K562 (cell line): ENCODE measurements around the gene SMARCD2. TPM values are rescaled to one million over a fixed set of nuclear protein-coding genes. Genes with fewer than 3 reads are reported as not detected.
A peak's percentile ranks its signal among the peaks of the same experiment; 100 is the strongest.

Source experiments
- ATAC-seq: fragments of 200-7000 bp; cut with Tn5 transposase; 3 replicates; pipeline ENCODE4 v1.9.1; 2020; ENCODE audit warnings: moderate library complexity
- BruUV-seq: library from RNA; stranded (reverse); fragments of 400-500 nt; replicated peaks from 2 replicates; lab custom pipeline; 2021; lab: Mats Ljungman, UMichigan
- CTCF ChIA-PET: fragments of 300-600 bp; formaldehyde crosslinking; extraction: SDS; loops from one replicate; lab custom pipeline; 2021; ENCODE audit warnings: low intra/inter-chr PET ratio; lab: Yijun Ruan, JAX
- POLR2A ChIA-PET: fragments of 300-600, 350-650 bp; sonication (Branson Sonifier 250); formaldehyde crosslinking; extraction: SDS; loops from one replicate; lab custom pipeline; 2021; ENCODE audit warnings: antibody characterized with exemption, inconsistent platforms; lab: Yijun Ruan, JAX
- DNase-seq, 4 experiments: peaks; one replicate each; pipeline versions ENCODE4 v3.0.0 to v3.0.0-alpha.2; 2011 to 2018; ENCODE audit warnings: low spot score in 3 of 4, mixed read lengths in 3 of 4; ENCODE audit errors: extremely low read depth in 1 of 4
- FAIRE-seq: peaks from 2 replicates; lab custom pipeline; 2011; peaks lifted over from hg19 to GRCh38; lab: Jason Lieb, UNC
- H2AFZ ChIP-seq: 2 replicates; pipeline ENCODE4 v1.6.0; 2011; ENCODE audit warnings: low read depth, low read length, control low read depth, inconsistent platforms
- H3K27ac ChIP-seq: fragments of 200-600 bp; 3 replicates; pipeline ENCODE4 v1.8.0; 2011; ENCODE audit warnings: low read depth, mild to moderate bottlenecking, control low read depth, inconsistent platforms, low read length, moderate library complexity, mixed read lengths; ENCODE audit errors: extremely low read depth
- H3K27me3 ChIP-seq, 2 experiments: fragments of 300-600 bp in 1 of 2; 2 replicates in 1 of 2; 3 replicates in 1 of 2; pipeline versions ENCODE4 v1.6.0 to v1.8.0; 2011; ENCODE audit warnings: inconsistent platforms in 2 of 2, low read length in 2 of 2, mild to moderate bottlenecking in 1 of 2, mixed read lengths in 1 of 2, moderate library complexity in 1 of 2; ENCODE audit not compliant: control insufficient read depth in 2 of 2, insufficient read depth in 2 of 2
- H3K36me3 ChIP-seq: fragments of 300-600 bp; 3 replicates; pipeline ENCODE4 v1.8.0; 2011; ENCODE audit warnings: mild to moderate bottlenecking, low read length, inconsistent platforms; ENCODE audit not compliant: control insufficient read depth, insufficient read depth
- H3K4me1 ChIP-seq, 2 experiments: fragments of 200-600 bp in 1 of 2; replicated peaks in 1 of 2; 2 replicates in 1 of 2; 3 replicates in 1 of 2; pipeline versions ENCODE4 v1.5.1 to v1.8.0; 2011; ENCODE audit warnings: inconsistent platforms in 2 of 2, low read length in 2 of 2, mild to moderate bottlenecking in 1 of 2, mixed read lengths in 1 of 2, moderate library complexity in 1 of 2; ENCODE audit not compliant: control insufficient read depth in 2 of 2, insufficient read depth in 2 of 2
- H3K4me2 ChIP-seq: 2 replicates; pipeline ENCODE4 v1.6.1; 2011; ENCODE audit warnings: low read length, control low read depth, inconsistent platforms, mixed read lengths; ENCODE audit not compliant: insufficient read depth
- H3K4me3 ChIP-seq: fragments of 200-600 bp; sonication (generic), shearing (Covaris generic); 2 replicates; pipeline ENCODE4 v1.5.1; 2016; ENCODE audit warnings: control low read depth, inconsistent platforms
- H3K79me2 ChIP-seq: fragments of 200-600 bp; 3 replicates; pipeline ENCODE4 v1.8.0; 2011; ENCODE audit warnings: low read length, inconsistent platforms; ENCODE audit not compliant: control insufficient read depth, insufficient read depth
- H3K9ac ChIP-seq, 2 experiments: 2 replicates each; pipeline versions ENCODE4 v1.6.0 to v1.6.1; 2011; ENCODE audit warnings: low read depth in 2 of 2, low read length in 2 of 2, control low read depth in 1 of 2, inconsistent platforms in 1 of 2, mild to moderate bottlenecking in 1 of 2, mixed read lengths in 1 of 2; ENCODE audit not compliant: insufficient read depth in 1 of 2
- H3K9me1 ChIP-seq: one replicate; pipeline ENCODE4 v1.6.0; 2011; ENCODE audit warnings: inconsistent platforms, mild to moderate bottlenecking, low read length, moderate library complexity; ENCODE audit not compliant: control insufficient read depth, insufficient read depth
- H3K9me3 ChIP-seq: replicated peaks from 2 replicates; pipeline ENCODE4 v1.5.1; 2011; ENCODE audit warnings: low read depth, low read length, inconsistent platforms; ENCODE audit not compliant: control insufficient read depth, insufficient read depth
- H4K20me1 ChIP-seq: replicated peaks from 2 replicates; pipeline ENCODE4 v1.6.1; 2011; ENCODE audit warnings: low read length, inconsistent platforms, mixed read lengths; ENCODE audit not compliant: control insufficient read depth, insufficient read depth
- ARID4B ChIP-seq: sonication (generic); formaldehyde crosslinking; IDR thresholded peaks from 2 replicates; pipeline ENCODE4 v1.8.0; 2022; ENCODE audit warnings: mild to moderate bottlenecking, missing genetic modification reagents
- CHD1 ChIP-seq: fragments of 200-600 bp; sonication (generic); IDR thresholded peaks from one replicate; pipeline ENCODE4 v1.6.1; 2012; ENCODE audit warnings: mild to moderate bottlenecking, moderate library complexity, low read length, inconsistent platforms
- DNMT1 ChIP-seq: fragments of 450-650 bp; IDR thresholded peaks from 2 replicates; pipeline ENCODE4 v1.6.1; 2016; ENCODE audit warnings: antibody characterized with exemption, mild to moderate bottlenecking
- FOSL1 ChIP-seq: fragments of 200-800 bp; sonication (Bioruptor generic); conservative IDR thresholded peaks from 2 replicates; pipeline ENCODE4 v1.6.1; 2016; ENCODE audit warnings: missing genetic modification characterization, missing compliant biosample characterization
- ILF3 ChIP-seq: fragments of 450-650 bp; IDR thresholded peaks from 2 replicates; pipeline ENCODE4 v1.6.1; 2018; ENCODE audit warnings: antibody characterized with exemption, mild to moderate bottlenecking, moderate library complexity, borderline replicate concordance
- KDM5B ChIP-seq: fragments of 200-600 bp; sonication (generic); IDR thresholded peaks from 2 replicates; pipeline ENCODE4 v1.6.1; 2012; ENCODE audit warnings: low read depth, mild to moderate bottlenecking, moderate library complexity, low read length, control low read depth, inconsistent platforms; ENCODE audit not compliant: insufficient replicate concordance
- MLLT1 ChIP-seq, 2 experiments: fragments of 450-650 bp; IDR thresholded peaks; 2 replicates each; pipeline ENCODE4 v1.6.1; 2016
- PHF8 ChIP-seq: fragments of 200-600 bp; sonication (generic); IDR thresholded peaks from 2 replicates; pipeline ENCODE4 v1.6.1; 2012; ENCODE audit warnings: mixed run types, mild to moderate bottlenecking, inconsistent platforms, low read length, moderate library complexity, borderline replicate concordance
- RBM15 ChIP-seq: fragments of 200-400 bp; formaldehyde crosslinking; IDR thresholded peaks from 2 replicates; pipeline ENCODE4 v1.6.1; 2018; ENCODE audit warnings: mild to moderate bottlenecking, low read length, moderate library complexity; ENCODE audit not compliant: insufficient read depth
- SAP30 ChIP-seq: fragments of 200-600 bp; sonication (generic); IDR thresholded peaks from 2 replicates; pipeline ENCODE4 v1.6.1; 2012; ENCODE audit warnings: borderline replicate concordance, low read depth, mild to moderate bottlenecking, moderate library complexity, low read length, control low read depth, inconsistent platforms; ENCODE audit not compliant: insufficient read depth, poor library complexity, severe bottlenecking
- SRSF3 ChIP-seq: fragments of 200-400 bp; formaldehyde crosslinking; IDR thresholded peaks from 2 replicates; pipeline ENCODE4 v1.6.1; 2016; ENCODE audit warnings: mild to moderate bottlenecking, low read length, moderate library complexity; ENCODE audit not compliant: insufficient read depth
- ZBTB9 ChIP-seq: fragments of 450-650 bp; formaldehyde crosslinking; IDR thresholded peaks from 2 replicates; pipeline ENCODE4 v1.4.0; 2020; ENCODE audit warnings: mild to moderate bottlenecking, moderate library complexity
- ZC3H11A ChIP-seq: IDR thresholded peaks from 2 replicates; pipeline ENCODE4 v1.6.1; 2012; ENCODE audit warnings: low read depth, low read length, improper control_type of control experiment
- WGBS: fragments of 100-300 bp; shearing (Covaris generic); methylation state at CpG from one replicate; pipeline ENCODE4 v1.1.6; 2016; ENCODE audit warnings: low coverage, mixed read lengths; ENCODE audit not compliant: insufficient coverage; ENCODE audit errors: missing lambda C conversion rate; 5-methylcytosine and 5-hydroxymethylcytosine counted together
- in situ Hi-C: fragments of 300-500 bp; cut with MboI; formaldehyde crosslinking; loops from 4 replicates; pipeline ENCODE4 v1.15.0; 2018; ENCODE audit warnings: inconsistent platforms, mixed read lengths
- intact Hi-C: fragments of 100-400 bp; cut with micrococcal nuclease; formaldehyde crosslinking; loops from 2 replicates; pipeline ENCODE4 v1.14.2; 2022
- polyA plus RNA-seq, 8 experiments: library from polyadenylated mRNA; depleted of rRNA in 4 of 8; stranded (reverse) in 5 of 8; unstranded in 3 of 8; fragments of >200 nt; fragmentation: Nextera tagmentation in 2 of 8; fragmentation: Illumina TruSeq in 1 of 8; extraction: Ambion mirVana in 2 of 8; extraction: Trizol in 1 of 8; gene quantifications; 2 replicates each; pipeline versions ENCODE4 v1.2.1 to v1.2.3, GENCODE V29; 2011 to 2014; ENCODE audit warnings: inconsistent platforms in 1 of 8, missing spikeins in 1 of 8
- total RNA-seq, 7 experiments: library from RNA; depleted of rRNA in 6 of 7; stranded (reverse); fragments of >200 nt in 6 of 7; fragmentation: Illumina TruSeq in 2 of 7; extraction: Trizol in 2 of 7; gene quantifications; 2 replicates each; pipeline versions ENCODE4 v1.2.1 to v1.2.3, GENCODE V29; 2011 to 2021; ENCODE audit warnings: low replicate concordance in 1 of 7

The SMARCD2 gene
- total and polyA plus RNA-seq, 9 of the 15 experiments (the other 6 are each of a cell fraction or from before 2014, with no cell fraction given), result 1.7 to 114 (median 90.3) TPM

GRCh38 chr17:63842173-63842539 is 329 bp downstream of the SMARCD2 start:
- Histone ChIP-seq H3K27me3 (no peaks in the 10 kb centered on the region), H3K9me1 (no peaks in the 10 kb centered on the region), H2AFZ (peak overlapping the region; percentile 53; the same call in 1 of the 2 replicates), H3K9me3 (no peaks in the 10 kb centered on the region), H3K9ac (peak overlapping the region; percentile 93 to 98), H3K4me1 (peaks cover 23 to 51% of the 10 kb centered on the region in 2 experiments), H3K4me3 (peak overlapping the region; percentile 95), H3K27ac (peak overlapping the region; percentile 86), H3K4me2 (peak overlapping the region; percentile 96), H3K36me3 (peaks cover 25% of the 10 kb centered on the region; the same call in 2 of the 3 replicates), H3K79me2 (peaks cover 57% of the 10 kb centered on the region), H4K20me1 (no peaks in the 10 kb centered on the region)
- WGBS, result 0% methylated on average over 14 of the region's 36 CpGs
- intact Hi-C loops (loop anchor here (2.0 to 10.0 kb wide), 3 partner anchors 69 to 407 kb away; partner anchors contain the start of genes CCDC47 and MAP3K3), in situ Hi-C loops (loop anchor here (25.0 kb wide), 1 partner anchor 405 kb away; the partner anchor contains the start of gene CYB561)
- POLR2A ChIA-PET, result interaction anchor here (0.6 to 5.8 kb wide), 5 partner anchors 9 to 1332 kb away, joined by 3 to 66 read pairs (median 8); partner anchors contain the start of genes CCDC47, DDX42 and FTSJ3
- FAIRE-seq (no peak), DNase-seq (no peak), ATAC-seq (peak; percentile 14; the same call in 2 of the 3 replicates)
- CTCF ChIA-PET, result no interaction called here
- no TSS peak for BruUV-seq
- TF ChIP-seq FOSL1 (tag) (0 out of 2 replicates have a peak, but pooled peaks have one; percentile 2), ARID4B (CRISPR knock-in tag) (0 out of 2 replicates have a peak, but pooled peaks have one; percentile 13), MLLT1 (IDR thresholded peaks at IDR 0.05) (peak in 1 of 2 experiments; percentile 28; a peak in 1 of 4 replicates), SAP30 (peak; percentile 65), DNMT1 (no peak), SRSF3 (0 out of 2 replicates have a peak, but pooled peaks have one; percentile 9), ZC3H11A (no peak), ILF3 (no peak), KDM5B (peak; percentile 4), CHD1 (peak; percentile 61), PHF8 (peak; percentile 58; the same call in 1 of the 2 replicates), RBM15 (no peak), ZBTB9 (CRISPR knock-in tag) (no peak)
